Right kidney (tissue), 9 donors: Measurements from ENCODE around the gene ARHGAP9.

Experiments used
- DNase-seq: peaks from one replicate; pipeline ENCODE4 v3.0.0-alpha.2; 2016
- long read RNA-seq, 8 donors: transcript quantifications; one replicate each; lab custom pipeline, GENCODE V29; 2026

The ARHGAP9 gene
- long read RNA-seq, donor 1, partial matches to known transcripts, result 31 of 31 reads
- long read RNA-seq, donor 1, other reads (novel, unspliced or antisense), result 0 of 31 reads
- long read RNA-seq, donor 2, result 0 reads
- long read RNA-seq, donor 3, partial matches to known transcripts, result 16 of 16 reads
- long read RNA-seq, donor 3, other reads (novel, unspliced or antisense), result 0 of 16 reads
- long read RNA-seq, donor 4, result 0 reads
- long read RNA-seq, donor 5, partial matches to known transcripts, result 53 of 62 reads
- long read RNA-seq, donor 5, other reads (novel, unspliced or antisense), result 9 of 62 reads
- long read RNA-seq, donor 6, partial matches to known transcripts, result 0 of 1 reads
- long read RNA-seq, donor 6, other reads (novel, unspliced or antisense), result 0 of 1 reads
- long read RNA-seq, donor 7, result 0 reads
- long read RNA-seq, donor 8, partial matches to known transcripts, result 29 of 29 reads
- long read RNA-seq, donor 8, other reads (novel, unspliced or antisense), result 0 of 29 reads

- DNase-seq, result no peak
Measured at GRCh38 chr12:57479376-57480115, at the start of gene ARHGAP9. Gene ARHGAP9, minus strand, starts transcription at chr12:57479866. Its CDS starts 460 bp downstream, at chr12:57479406.

GRCh38 chr12:57528831-57529555 lies 49.3 kb upstream of the ARHGAP9 start:
- DNase-seq, result no peak

GRCh38 chr12:57528176-57528575 lies 48.5 kb upstream of the ARHGAP9 start:
- no peak for DNase-seq

- no peak for DNase-seq
Measured at GRCh38 chr12:57527184-57527583, 47.5 kb upstream of the ARHGAP9 start.

GRCh38 chr12:57526477-57527126 lies 46.9 kb upstream of the ARHGAP9 start:
- DNase-seq, result no peak

GRCh38 chr12:57525615-57526383 lies 46.1 kb upstream of the ARHGAP9 start:
- no peak for DNase-seq

- no peak for DNase-seq
Measured at GRCh38 chr12:57524814-57525614, 45.3 kb upstream of the ARHGAP9 start.

- DNase-seq, result no peak
Measured at GRCh38 chr12:57523706-57524614, 44.3 kb upstream of the ARHGAP9 start.

- peak; percentile 58 for DNase-seq
Measured at GRCh38 chr12:57522887-57523705, 43.4 kb upstream of the ARHGAP9 start.

GRCh38 chr12:57522011-57522886 lies 42.6 kb upstream of the ARHGAP9 start, which contains the start of gene MBD6:
Gene MBD6, plus strand, starts transcription at chr12:57522824. Its CDS starts 1,480 bp downstream, at chr12:57524304.
- peak; percentile 83 for DNase-seq

- DNase-seq, result peak; percentile 79
Measured at GRCh38 chr12:57521525-57522010, 41.9 kb upstream of the ARHGAP9 start.

GRCh38 chr12:57520053-57520818 lies 40.6 kb upstream of the ARHGAP9 start, which contains the start of gene DDIT3:
Gene DDIT3, minus strand, starts transcription at chr12:57520514. Its CDS starts 3,108 bp downstream, at chr12:57517406.
- peak; percentile 93 for DNase-seq

- DNase-seq, result no peak
Measured at GRCh38 chr12:57519796-57520052, 40.1 kb upstream of the ARHGAP9 start.

- DNase-seq, result no peak
Measured at GRCh38 chr12:57518920-57519795, 39.5 kb upstream of the ARHGAP9 start.

- DNase-seq, result no peak
Measured at GRCh38 chr12:57518176-57518919, 38.7 kb upstream of the ARHGAP9 start.
